Stimulated activated naive CD8-positive, alpha-beta T cell treated with anti-CD3 and anti-CD28 coated beads, Interleukin-15, Interleukin-2, amounts not matched to agents 100 ng/mL and 50 ng/mL, for 24 hours (primary cell): Measurements from ENCODE around the gene C2orf72.
"Not testable (repeated sequence)": the region's sequence is repeated elsewhere in the genome, so short reads cannot be mapped to it uniquely, and the experiment has no call there.

Source experiments
- H3K27ac Mint-ChIP-seq: one replicate; pipeline ENCODE4 v1.8.0; 2021; ENCODE audit warnings: mild to moderate bottlenecking, mixed read lengths
- H3K27me3 Mint-ChIP-seq: one replicate; pipeline ENCODE4 v1.8.0; 2021; ENCODE audit warnings: mixed read lengths
- H3K36me3 Mint-ChIP-seq: one replicate; pipeline ENCODE4 v1.8.0; 2021; ENCODE audit warnings: low read depth, mixed read lengths
- H3K4me1 Mint-ChIP-seq: one replicate; pipeline ENCODE4 v1.8.0; 2021; ENCODE audit warnings: low read depth, mixed read lengths
- H3K4me3 Mint-ChIP-seq: one replicate; pipeline ENCODE4 v1.8.0; 2021; ENCODE audit warnings: mild to moderate bottlenecking, mixed read lengths
- H3K9me3 Mint-ChIP-seq: one replicate; pipeline ENCODE4 v1.8.0; 2021; ENCODE audit warnings: mixed read lengths

Gene C2orf72

GRCh38 chr2:231007286-231008098 is 29.8 kb upstream of the C2orf72 start:
- no peaks in the 10 kb centered on the region for H3K36me3 Mint-ChIP-seq
- peaks cover 8% of the 10 kb centered on the region for H3K27me3 Mint-ChIP-seq
- no peak overlapping the region for H3K27ac Mint-ChIP-seq
- H3K4me3 Mint-ChIP-seq, result no peak overlapping the region
- H3K9me3 Mint-ChIP-seq, result peaks cover 12% of the 10 kb centered on the region
- no peaks in the 10 kb centered on the region for H3K4me1 Mint-ChIP-seq

GRCh38 chr2:231008131-231008530 is 29.2 kb upstream of the C2orf72 start:
- Mint-ChIP-seq H3K9me3 (peaks cover 12% of the 10 kb centered on the region), H3K36me3 (no peaks in the 10 kb centered on the region), H3K4me1 (no peaks in the 10 kb centered on the region), H3K27me3 (peaks cover 12% of the 10 kb centered on the region), H3K4me3 (no peak overlapping the region), H3K27ac (no peak overlapping the region)

DNA sequence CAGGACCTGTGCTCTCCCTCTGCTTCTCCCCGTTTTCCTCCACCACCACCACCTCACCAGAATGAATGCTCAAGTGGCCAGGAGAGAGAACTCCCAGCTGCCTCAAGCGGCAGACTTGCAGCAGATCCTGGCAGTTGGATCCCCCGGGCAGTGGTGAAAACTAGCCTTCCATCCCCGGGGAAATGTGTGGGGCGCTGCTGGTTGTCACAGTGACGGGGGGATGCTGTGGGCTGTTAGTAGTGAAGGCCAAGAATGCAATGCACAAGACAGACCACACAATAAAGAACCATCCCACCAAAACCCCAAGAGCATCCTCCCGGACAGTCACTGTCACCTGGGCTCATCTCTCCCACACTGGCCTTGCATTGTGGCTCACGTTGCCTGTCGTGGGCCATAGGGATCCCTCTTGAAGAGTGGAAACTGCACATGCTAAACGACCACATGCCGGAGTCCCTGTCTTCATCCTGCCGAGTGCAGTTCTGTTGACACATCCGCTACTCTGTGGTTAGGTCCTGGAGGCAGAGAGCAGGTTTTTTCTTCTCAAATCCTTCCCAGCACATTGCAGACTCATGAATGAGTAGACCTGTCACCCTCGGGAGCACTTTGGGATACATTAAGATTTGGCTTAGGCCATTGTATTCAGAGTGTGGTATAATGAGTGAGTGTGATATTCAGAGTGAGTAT is 27.9 kb upstream of the C2orf72 start:
- peaks cover 12% of the 10 kb centered on the region for H3K9me3 Mint-ChIP-seq
- H3K4me3 Mint-ChIP-seq, result no peak overlapping the region
- H3K36me3 Mint-ChIP-seq, result no peaks in the 10 kb centered on the region
- H3K4me1 Mint-ChIP-seq, result no peaks in the 10 kb centered on the region
- peaks cover 11% of the 10 kb centered on the region for H3K27me3 Mint-ChIP-seq
- H3K27ac Mint-ChIP-seq, result no peak overlapping the region

DNA sequence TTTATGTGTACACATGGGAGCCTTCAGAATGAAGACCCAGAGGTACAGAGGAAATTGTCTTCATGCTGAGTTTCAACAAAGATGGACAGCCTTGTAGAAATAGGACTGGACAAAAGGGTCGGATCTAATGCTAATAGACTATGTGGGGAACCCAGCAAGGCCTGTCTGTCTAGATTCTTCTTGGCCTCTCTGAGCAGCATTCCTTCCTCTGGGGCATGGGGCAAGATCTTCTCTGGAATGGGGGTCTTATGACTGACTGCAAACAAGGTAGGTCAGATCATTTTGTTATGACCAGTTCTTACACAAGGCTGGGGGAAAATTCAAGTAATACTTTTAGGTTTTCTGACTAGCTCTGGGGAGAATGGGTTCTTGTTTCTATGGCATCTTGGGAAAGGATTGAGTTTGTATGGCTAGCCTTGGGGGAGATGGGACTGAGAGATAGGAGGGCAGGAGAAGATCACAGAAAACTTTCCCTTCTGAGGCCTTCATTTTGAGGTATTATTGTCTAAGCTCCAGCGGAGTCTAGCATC is 27.1 kb upstream of the C2orf72 start:
- H3K36me3 Mint-ChIP-seq, result no peaks in the 10 kb centered on the region
- H3K4me1 Mint-ChIP-seq, result no peaks in the 10 kb centered on the region
- H3K27ac Mint-ChIP-seq, result no peak overlapping the region
- peaks cover 15% of the 10 kb centered on the region for H3K27me3 Mint-ChIP-seq
- H3K4me3 Mint-ChIP-seq, result no peak overlapping the region
- H3K9me3 Mint-ChIP-seq, result peaks cover 4% of the 10 kb centered on the region

DNA sequence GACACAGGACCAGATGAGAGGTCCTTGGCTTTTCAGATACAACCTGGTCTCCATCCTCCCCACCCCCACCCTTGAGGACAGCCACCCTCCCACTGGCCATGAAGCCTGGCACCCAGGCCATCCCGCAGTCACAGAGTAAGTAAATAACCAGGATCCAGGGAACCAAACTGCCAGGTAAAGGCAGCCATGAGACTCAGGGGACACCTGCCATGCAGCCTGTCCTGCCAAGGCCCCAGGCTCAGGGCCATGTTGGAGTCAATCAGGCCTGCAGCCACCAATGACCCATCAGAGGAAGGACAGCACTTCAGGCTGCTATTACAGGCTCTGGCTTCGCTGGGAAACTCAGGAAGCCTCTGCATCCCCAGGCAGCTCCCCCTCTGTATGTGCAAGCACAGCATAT is 25.8 kb upstream of the C2orf72 start:
- Mint-ChIP-seq H3K4me3 (no peak overlapping the region), H3K36me3 (no peaks in the 10 kb centered on the region), H3K27ac (no peak overlapping the region), H3K9me3 (no peaks in the 10 kb centered on the region), H3K27me3 (peaks cover 15% of the 10 kb centered on the region), H3K4me1 (no peaks in the 10 kb centered on the region)

DNA sequence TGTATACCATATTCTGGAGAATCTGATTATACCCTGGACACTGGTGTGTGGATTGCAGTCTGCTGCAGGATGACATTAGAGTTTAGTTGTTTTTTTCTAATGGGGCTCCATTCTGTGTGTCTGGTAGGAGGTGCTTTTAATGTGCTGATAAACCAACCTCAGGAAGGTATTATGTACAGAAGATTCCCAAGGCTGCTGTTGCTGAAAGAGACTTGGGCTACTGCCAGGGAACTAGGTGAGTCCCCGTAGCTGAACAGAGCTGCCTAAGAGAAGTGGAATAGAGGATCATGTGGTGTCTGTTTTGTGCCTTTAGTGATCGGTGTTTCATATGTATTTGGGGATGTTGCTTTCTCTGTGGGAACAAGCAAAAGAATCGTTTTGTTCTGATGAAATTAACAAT is 24.9 kb upstream of the C2orf72 start:
- Mint-ChIP-seq H3K9me3 (no peaks in the 10 kb centered on the region), H3K27ac (no peak overlapping the region), H3K4me3 (no peak overlapping the region), H3K4me1 (no peaks in the 10 kb centered on the region), H3K27me3 (peaks cover 22% of the 10 kb centered on the region), H3K36me3 (no peaks in the 10 kb centered on the region)

DNA sequence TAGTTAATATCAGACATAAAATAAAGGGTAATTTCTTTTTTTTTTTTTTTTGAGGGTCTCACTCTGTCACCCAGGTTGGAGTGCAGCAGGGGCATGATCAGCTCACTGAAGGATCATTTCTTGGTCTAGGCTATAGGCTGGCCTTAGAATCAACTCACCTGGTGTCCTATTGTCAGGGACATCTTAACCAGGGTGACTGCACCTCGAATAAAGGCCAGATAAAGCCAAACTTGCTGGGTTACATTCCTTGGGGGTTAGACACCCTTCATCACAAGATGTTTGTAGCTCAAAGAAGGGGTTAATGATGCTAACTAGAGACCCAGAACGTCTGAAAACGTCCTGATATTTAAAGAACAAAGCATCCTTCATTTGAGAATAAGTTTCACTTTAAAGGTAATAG is 23.5 kb upstream of the C2orf72 start:
- no peaks in the 10 kb centered on the region for H3K9me3 Mint-ChIP-seq
- H3K27me3 Mint-ChIP-seq, result peaks cover 23% of the 10 kb centered on the region
- no peak overlapping the region for H3K4me3 Mint-ChIP-seq
- no peak overlapping the region for H3K27ac Mint-ChIP-seq
- H3K36me3 Mint-ChIP-seq, result no peaks in the 10 kb centered on the region
- no peaks in the 10 kb centered on the region for H3K4me1 Mint-ChIP-seq

- Mint-ChIP-seq H3K27me3 (peaks cover 19% of the 10 kb centered on the region), H3K36me3 (no peaks in the 10 kb centered on the region), H3K27ac (no peak overlapping the region), H3K4me3 (no peak overlapping the region), H3K9me3 (no peaks in the 10 kb centered on the region), H3K4me1 (no peaks in the 10 kb centered on the region)
Measured at GRCh38 chr2:231015478-231015877, 21.8 kb upstream of the C2orf72 start.

DNA sequence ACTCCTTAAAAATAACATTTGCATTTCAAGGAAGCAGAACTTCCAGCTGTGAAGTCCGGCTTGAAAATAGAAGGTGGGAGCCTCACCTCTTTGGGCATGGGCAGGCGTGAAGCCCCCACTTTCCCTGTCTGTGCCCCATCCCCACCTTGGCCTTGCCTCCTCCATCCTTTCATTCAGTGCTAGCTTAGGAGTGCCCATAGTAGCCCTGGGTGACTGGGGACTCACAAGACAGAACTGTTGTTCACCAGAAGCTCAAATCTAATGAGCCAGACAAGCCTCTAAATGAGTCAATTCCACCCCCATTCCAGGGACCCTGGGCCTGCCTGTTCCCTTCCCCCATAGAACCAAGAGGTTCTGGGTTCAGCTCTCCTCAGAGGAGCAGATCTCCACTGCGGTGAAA is 21.4 kb upstream of the C2orf72 start:
- Mint-ChIP-seq H3K9me3 (no peaks in the 10 kb centered on the region), H3K4me3 (no peak overlapping the region), H3K36me3 (no peaks in the 10 kb centered on the region), H3K27me3 (peaks cover 19% of the 10 kb centered on the region), H3K27ac (no peak overlapping the region), H3K4me1 (no peaks in the 10 kb centered on the region)

- Mint-ChIP-seq H3K4me3 (no peak overlapping the region), H3K27me3 (peaks cover 19% of the 10 kb centered on the region), H3K36me3 (no peaks in the 10 kb centered on the region), H3K27ac (no peak overlapping the region), H3K9me3 (no peaks in the 10 kb centered on the region), H3K4me1 (no peaks in the 10 kb centered on the region)
Measured at GRCh38 chr2:231016566-231017230, 20.6 kb upstream of the C2orf72 start.

GRCh38 chr2:231017231-231017598 is 20.1 kb upstream of the C2orf72 start:
- H3K27me3 Mint-ChIP-seq, result peaks cover 19% of the 10 kb centered on the region
- H3K4me3 Mint-ChIP-seq, result no peak overlapping the region
- no peaks in the 10 kb centered on the region for H3K36me3 Mint-ChIP-seq
- no peak overlapping the region for H3K27ac Mint-ChIP-seq
- H3K4me1 Mint-ChIP-seq, result no peaks in the 10 kb centered on the region
- no peaks in the 10 kb centered on the region for H3K9me3 Mint-ChIP-seq

DNA sequence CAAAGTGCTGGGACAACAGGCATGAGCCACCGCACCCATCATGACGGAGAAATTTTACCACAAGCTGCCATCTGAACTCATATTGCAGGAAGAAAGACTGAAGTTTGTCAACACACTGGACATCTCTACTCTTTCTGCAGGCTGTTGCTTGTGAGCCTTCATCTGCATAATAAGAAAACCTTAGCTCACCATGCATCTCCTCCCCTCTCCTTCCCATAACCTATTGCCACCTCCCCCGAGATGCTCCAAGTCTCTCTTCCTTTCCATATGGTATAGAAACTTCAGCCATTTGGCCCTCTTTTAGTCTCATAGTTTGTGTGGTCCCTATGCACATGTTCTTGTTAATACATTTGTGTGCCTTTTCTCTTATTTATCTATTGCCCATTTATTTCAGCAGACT is 19.1 kb upstream of the C2orf72 start:
- H3K4me3 Mint-ChIP-seq, result no peak overlapping the region
- no peaks in the 10 kb centered on the region for H3K4me1 Mint-ChIP-seq
- no peaks in the 10 kb centered on the region for H3K36me3 Mint-ChIP-seq
- no peaks in the 10 kb centered on the region for H3K9me3 Mint-ChIP-seq
- H3K27me3 Mint-ChIP-seq, result peaks cover 13% of the 10 kb centered on the region
- H3K27ac Mint-ChIP-seq, result no peak overlapping the region

GRCh38 chr2:231025059-231025458 is 12.3 kb upstream of the C2orf72 start:
- H3K4me3 Mint-ChIP-seq, H3K4me1 Mint-ChIP-seq, H3K27ac Mint-ChIP-seq, H3K9me3 Mint-ChIP-seq, H3K36me3 Mint-ChIP-seq: not testable (repeated sequence)
- H3K27me3 Mint-ChIP-seq, result peaks cover 15% of the 10 kb centered on the region

DNA sequence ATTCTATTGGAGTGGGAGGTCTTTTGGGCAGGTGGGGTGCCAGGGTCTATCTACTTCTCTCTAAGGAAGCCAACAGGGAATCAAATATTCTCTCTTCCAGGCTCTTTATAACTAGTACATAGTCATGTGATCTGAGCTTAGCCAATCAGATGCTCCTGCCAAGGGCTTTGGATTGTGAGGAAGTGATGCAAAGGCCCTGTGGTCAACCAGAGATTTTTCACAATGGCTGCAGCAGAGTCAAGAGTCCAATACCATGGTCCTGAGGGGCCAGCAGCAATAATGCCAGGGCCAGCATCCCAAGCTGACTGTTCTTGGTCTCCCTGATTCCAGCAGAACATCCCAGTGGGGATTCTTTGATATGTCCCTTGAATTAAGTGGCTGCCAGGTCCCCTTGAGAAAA is 8.4 kb upstream of the C2orf72 start:
- Mint-ChIP-seq H3K9me3 (no peaks in the 10 kb centered on the region), H3K27me3 (peaks cover 26% of the 10 kb centered on the region), H3K4me1 (no peaks in the 10 kb centered on the region), H3K4me3 (no peak overlapping the region), H3K27ac (no peak overlapping the region), H3K36me3 (no peaks in the 10 kb centered on the region)

DNA sequence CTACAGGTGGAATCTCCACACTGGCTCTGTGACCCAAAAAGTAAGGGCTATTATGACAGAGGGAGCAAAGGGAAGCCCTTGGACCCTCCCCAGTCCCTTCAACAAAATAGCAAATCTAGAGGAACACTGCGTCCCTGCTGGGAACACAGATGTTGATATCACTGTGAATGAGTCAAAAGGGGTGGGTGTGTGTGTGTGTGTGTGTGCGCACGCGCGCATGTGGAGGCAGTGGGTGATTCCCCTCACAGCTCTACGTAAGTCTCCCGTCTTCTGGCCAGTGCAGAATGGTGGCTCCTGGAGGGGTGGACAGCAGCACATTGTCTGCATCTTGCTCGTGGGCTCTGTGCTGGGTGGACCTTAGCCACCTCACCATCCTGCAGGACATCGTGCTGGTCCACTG is 7.8 kb upstream of the C2orf72 start:
- Mint-ChIP-seq H3K27ac (no peak overlapping the region), H3K4me1 (no peaks in the 10 kb centered on the region), H3K36me3 (no peaks in the 10 kb centered on the region), H3K27me3 (peaks cover 29% of the 10 kb centered on the region), H3K9me3 (no peaks in the 10 kb centered on the region), H3K4me3 (no peak overlapping the region)
